Measurements from ENCODE around the gene THEMIS.

- no peak for TF ChIP-seq POLR2A (IDR thresholded peaks at IDR 0.05)
- no peak for TF ChIP-seq CTCF (IDR thresholded peaks at IDR 0.05)
Measured at GRCh38 chr6:127732927-127733326, 167.9 kb downstream of the THEMIS start.

Measured in lower leg skin (tissue), 3 donors.